K562 (cell line): Measurements from ENCODE around the gene RASSF7. TPM values are rescaled to one million over a fixed set of nuclear protein-coding genes. Genes with fewer than 3 reads are reported as not detected.
A peak's percentile ranks its signal among the peaks of the same experiment; 100 is the strongest.

Experiments used
- ATF1 ChIP-seq, 2 experiments: fragments of 450-650 bp in 1 of 2; IDR thresholded peaks; 2 replicates each; pipeline ENCODE4 v1.6.1; 2016; ENCODE audit warnings: missing compliant biosample characterization in 1 of 2, missing genetic modification characterization in 1 of 2
- ATF7 ChIP-seq: fragments of 450-650 bp; IDR thresholded peaks from 2 replicates; pipeline ENCODE4 v1.7.1; 2014; ENCODE audit warnings: mild to moderate bottlenecking, moderate library complexity
- CHD4 ChIP-seq: fragments of 200-600 bp; sonication (generic); IDR thresholded peaks from 3 replicates; pipeline ENCODE4 v1.6.1; 2012; ENCODE audit warnings: low read depth, mild to moderate bottlenecking, mixed read lengths, low read length, inconsistent platforms; ENCODE audit not compliant: insufficient read depth, insufficient replicate concordance, poor library complexity, severe bottlenecking
- CREM ChIP-seq: IDR thresholded peaks from 2 replicates; pipeline ENCODE4 v1.6.1; 2014; ENCODE audit warnings: antibody characterized with exemption, low read depth
- DPF2 ChIP-seq: fragments of 450-650 bp; IDR thresholded peaks from 2 replicates; pipeline ENCODE4 v1.6.1; 2016
- FIP1L1 ChIP-seq: fragments of 200-400 bp; formaldehyde crosslinking; IDR thresholded peaks from 2 replicates; pipeline ENCODE4 v1.6.1; 2018; ENCODE audit warnings: mild to moderate bottlenecking, low read depth, low read length; ENCODE audit not compliant: poor library complexity, severe bottlenecking
- FOSL1 ChIP-seq: fragments of 200-800 bp; sonication (Bioruptor generic); conservative IDR thresholded peaks from 2 replicates; pipeline ENCODE4 v1.6.1; 2016; ENCODE audit warnings: missing genetic modification characterization, missing compliant biosample characterization
- NELFE ChIP-seq: IDR thresholded peaks from 2 replicates; pipeline ENCODE4 v1.6.1; 2011; ENCODE audit warnings: mild to moderate bottlenecking; ENCODE audit not compliant: insufficient read depth, insufficient read length
- POLR2AphosphoS2 ChIP-seq: IDR thresholded peaks from 2 replicates; pipeline ENCODE4 v1.6.1; 2012; ENCODE audit warnings: low read length, improper control_type of control experiment
- SMARCA4 ChIP-seq: fragments of 450-650 bp; IDR thresholded peaks from 2 replicates; pipeline ENCODE4 v1.6.1; 2016
- ZNF143 ChIP-seq: sonication (generic); formaldehyde crosslinking; IDR thresholded peaks from 2 replicates; pipeline ENCODE4 v1.9.0; 2022; ENCODE audit warnings: mild to moderate bottlenecking, missing genetic modification reagents
- ZNF583 ChIP-seq: fragments of 250-450 bp; sonication (Bioruptor Pico); IDR thresholded peaks from 2 replicates; pipeline ENCODE4 v1.4.0; 2020
- polyA plus RNA-seq, 8 experiments: library from polyadenylated mRNA; depleted of rRNA in 4 of 8; stranded (reverse) in 5 of 8; unstranded in 3 of 8; fragments of >200 nt; fragmentation: Nextera tagmentation in 2 of 8; fragmentation: Illumina TruSeq in 1 of 8; extraction: Ambion mirVana in 2 of 8; extraction: Trizol in 1 of 8; gene quantifications; 2 replicates each; pipeline versions ENCODE4 v1.2.1 to v1.2.3, GENCODE V29; 2011 to 2014; ENCODE audit warnings: inconsistent platforms in 1 of 8, missing spikeins in 1 of 8
- total RNA-seq, 7 experiments: library from RNA; depleted of rRNA in 6 of 7; stranded (reverse); fragments of >200 nt in 6 of 7; fragmentation: Illumina TruSeq in 2 of 7; extraction: Trizol in 2 of 7; gene quantifications; 2 replicates each; pipeline versions ENCODE4 v1.2.1 to v1.2.3, GENCODE V29; 2011 to 2021; ENCODE audit warnings: low replicate concordance in 1 of 7
- TF ChIP-seq, protein P1 (sequence below): sonication (generic); formaldehyde crosslinking; IDR thresholded peaks from 2 replicates; pipeline ENCODE4 v1.8.0; 2022; ENCODE audit warnings: mild to moderate bottlenecking, missing genetic modification reagents
- TF ChIP-seq, protein P2 (sequence below): sonication (generic); formaldehyde crosslinking; IDR thresholded peaks from 2 replicates; pipeline ENCODE4 v1.8.1; 2023; ENCODE audit warnings: mild to moderate bottlenecking, missing genetic modification reagents
- TF ChIP-seq, protein P3 (sequence below), 2 experiments: fragments of 450-650 bp in 1 of 2; sonication (generic) in 1 of 2; formaldehyde crosslinking in 1 of 2; IDR thresholded peaks in 1 of 2; conservative IDR thresholded peaks in 1 of 2; 2 replicates each; pipeline versions ENCODE4 v1.6.1 to v1.8.1; 2016 to 2023; ENCODE audit warnings: mild to moderate bottlenecking in 2 of 2, moderate library complexity in 2 of 2, inconsistent platforms in 1 of 2, missing genetic modification reagents in 1 of 2
- TF ChIP-seq, protein P4 (sequence below): fragments of 200-800 bp; sonication (Bioruptor generic); IDR thresholded peaks from 2 replicates; pipeline ENCODE4 v1.6.1; 2017; ENCODE audit warnings: missing genetic modification characterization, missing compliant biosample characterization
- TF ChIP-seq, protein P5 (sequence below): fragments of 250-450 bp; sonication (Bioruptor Pico); IDR thresholded peaks from 2 replicates; pipeline ENCODE4 v1.5.0; 2020; ENCODE audit warnings: mild to moderate bottlenecking, borderline replicate concordance

Gene RASSF7
- total and polyA plus RNA-seq, 9 of the 15 experiments (the other 6 are each of a cell fraction or from before 2014, with no cell fraction given) = 0.41 to 45.2 (median 18.6) TPM

DNA sequence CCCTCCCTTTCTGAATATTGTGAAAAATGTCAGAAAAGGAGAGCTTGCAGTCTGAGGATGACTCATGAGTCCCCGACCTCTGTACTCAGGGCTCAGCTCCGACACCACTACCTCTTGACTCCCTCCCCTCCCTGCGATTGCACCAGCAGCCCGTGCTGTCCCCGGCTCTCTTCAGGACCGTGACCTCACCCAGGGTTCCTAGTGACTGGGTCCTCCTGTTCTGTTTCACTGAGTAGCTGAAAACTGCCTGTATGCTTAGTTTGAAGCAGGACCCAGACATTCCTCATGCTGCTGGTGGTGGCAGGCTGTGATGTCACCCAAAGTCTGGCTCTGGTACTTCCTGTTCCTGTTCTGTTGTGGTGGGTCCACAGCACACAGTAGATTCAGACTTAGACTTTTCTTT lies 27.2 kb downstream of the RASSF7 start (continued):
- TF ChIP-seq, protein P1, sequence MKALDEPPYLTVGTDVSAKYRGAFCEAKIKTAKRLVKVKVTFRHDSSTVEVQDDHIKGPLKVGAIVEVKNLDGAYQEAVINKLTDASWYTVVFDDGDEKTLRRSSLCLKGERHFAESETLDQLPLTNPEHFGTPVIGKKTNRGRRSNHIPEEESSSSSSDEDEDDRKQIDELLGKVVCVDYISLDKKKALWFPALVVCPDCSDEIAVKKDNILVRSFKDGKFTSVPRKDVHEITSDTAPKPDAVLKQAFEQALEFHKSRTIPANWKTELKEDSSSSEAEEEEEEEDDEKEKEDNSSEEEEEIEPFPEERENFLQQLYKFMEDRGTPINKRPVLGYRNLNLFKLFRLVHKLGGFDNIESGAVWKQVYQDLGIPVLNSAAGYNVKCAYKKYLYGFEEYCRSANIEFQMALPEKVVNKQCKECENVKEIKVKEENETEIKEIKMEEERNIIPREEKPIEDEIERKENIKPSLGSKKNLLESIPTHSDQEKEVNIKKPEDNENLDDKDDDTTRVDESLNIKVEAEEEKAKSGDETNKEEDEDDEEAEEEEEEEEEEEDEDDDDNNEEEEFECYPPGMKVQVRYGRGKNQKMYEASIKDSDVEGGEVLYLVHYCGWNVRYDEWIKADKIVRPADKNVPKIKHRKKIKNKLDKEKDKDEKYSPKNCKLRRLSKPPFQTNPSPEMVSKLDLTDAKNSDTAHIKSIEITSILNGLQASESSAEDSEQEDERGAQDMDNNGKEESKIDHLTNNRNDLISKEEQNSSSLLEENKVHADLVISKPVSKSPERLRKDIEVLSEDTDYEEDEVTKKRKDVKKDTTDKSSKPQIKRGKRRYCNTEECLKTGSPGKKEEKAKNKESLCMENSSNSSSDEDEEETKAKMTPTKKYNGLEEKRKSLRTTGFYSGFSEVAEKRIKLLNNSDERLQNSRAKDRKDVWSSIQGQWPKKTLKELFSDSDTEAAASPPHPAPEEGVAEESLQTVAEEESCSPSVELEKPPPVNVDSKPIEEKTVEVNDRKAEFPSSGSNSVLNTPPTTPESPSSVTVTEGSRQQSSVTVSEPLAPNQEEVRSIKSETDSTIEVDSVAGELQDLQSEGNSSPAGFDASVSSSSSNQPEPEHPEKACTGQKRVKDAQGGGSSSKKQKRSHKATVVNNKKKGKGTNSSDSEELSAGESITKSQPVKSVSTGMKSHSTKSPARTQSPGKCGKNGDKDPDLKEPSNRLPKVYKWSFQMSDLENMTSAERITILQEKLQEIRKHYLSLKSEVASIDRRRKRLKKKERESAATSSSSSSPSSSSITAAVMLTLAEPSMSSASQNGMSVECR = peak; percentile 65; the same call in 1 of the 2 replicates
- peak; percentile 86 for TF ChIP-seq FOSL1 (tag)
- TF ChIP-seq, protein P2, sequence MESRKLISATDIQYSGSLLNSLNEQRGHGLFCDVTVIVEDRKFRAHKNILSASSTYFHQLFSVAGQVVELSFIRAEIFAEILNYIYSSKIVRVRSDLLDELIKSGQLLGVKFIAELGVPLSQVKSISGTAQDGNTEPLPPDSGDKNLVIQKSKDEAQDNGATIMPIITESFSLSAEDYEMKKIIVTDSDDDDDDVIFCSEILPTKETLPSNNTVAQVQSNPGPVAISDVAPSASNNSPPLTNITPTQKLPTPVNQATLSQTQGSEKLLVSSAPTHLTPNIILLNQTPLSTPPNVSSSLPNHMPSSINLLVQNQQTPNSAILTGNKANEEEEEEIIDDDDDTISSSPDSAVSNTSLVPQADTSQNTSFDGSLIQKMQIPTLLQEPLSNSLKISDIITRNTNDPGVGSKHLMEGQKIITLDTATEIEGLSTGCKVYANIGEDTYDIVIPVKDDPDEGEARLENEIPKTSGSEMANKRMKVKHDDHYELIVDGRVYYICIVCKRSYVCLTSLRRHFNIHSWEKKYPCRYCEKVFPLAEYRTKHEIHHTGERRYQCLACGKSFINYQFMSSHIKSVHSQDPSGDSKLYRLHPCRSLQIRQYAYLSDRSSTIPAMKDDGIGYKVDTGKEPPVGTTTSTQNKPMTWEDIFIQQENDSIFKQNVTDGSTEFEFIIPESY (CRISPR knock-in tag) = 0 out of 2 replicates have a peak, but pooled peaks have one; percentile 63
- peak; percentile 53; the same call in 1 of the 2 replicates for TF ChIP-seq SMARCA4
- peak; percentile 61; the same call in 1 of the 2 replicates for TF ChIP-seq DPF2
- no peak for TF ChIP-seq POLR2AphosphoS2
- TF ChIP-seq CREM = no peak
- TF ChIP-seq, protein P3, sequence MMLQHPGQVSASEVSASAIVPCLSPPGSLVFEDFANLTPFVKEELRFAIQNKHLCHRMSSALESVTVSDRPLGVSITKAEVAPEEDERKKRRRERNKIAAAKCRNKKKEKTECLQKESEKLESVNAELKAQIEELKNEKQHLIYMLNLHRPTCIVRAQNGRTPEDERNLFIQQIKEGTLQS (IDR thresholded peaks at IDR 0.05) = peak; percentile 95
- TF ChIP-seq, protein P3 (CRISPR knock-in tag; conservative IDR thresholded peaks at IDR 0.05) = no peak
- TF ChIP-seq ZNF583 (CRISPR knock-in tag) = no peak
- TF ChIP-seq ZNF143 = no peak
- TF ChIP-seq ATF1 (CRISPR knock-in tag; IDR thresholded peaks at IDR 0.05) = no peak
- 0 out of 2 replicates have a peak, but pooled peaks have one; percentile 16 for TF ChIP-seq ATF1 (tag; IDR thresholded peaks at IDR 0.05)
- TF ChIP-seq, protein P4, sequence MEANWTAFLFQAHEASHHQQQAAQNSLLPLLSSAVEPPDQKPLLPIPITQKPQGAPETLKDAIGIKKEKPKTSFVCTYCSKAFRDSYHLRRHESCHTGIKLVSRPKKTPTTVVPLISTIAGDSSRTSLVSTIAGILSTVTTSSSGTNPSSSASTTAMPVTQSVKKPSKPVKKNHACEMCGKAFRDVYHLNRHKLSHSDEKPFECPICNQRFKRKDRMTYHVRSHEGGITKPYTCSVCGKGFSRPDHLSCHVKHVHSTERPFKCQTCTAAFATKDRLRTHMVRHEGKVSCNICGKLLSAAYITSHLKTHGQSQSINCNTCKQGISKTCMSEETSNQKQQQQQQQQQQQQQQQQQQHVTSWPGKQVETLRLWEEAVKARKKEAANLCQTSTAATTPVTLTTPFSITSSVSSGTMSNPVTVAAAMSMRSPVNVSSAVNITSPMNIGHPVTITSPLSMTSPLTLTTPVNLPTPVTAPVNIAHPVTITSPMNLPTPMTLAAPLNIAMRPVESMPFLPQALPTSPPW (CRISPR knock-in tag) = peak; percentile 61
- TF ChIP-seq, protein P5, sequence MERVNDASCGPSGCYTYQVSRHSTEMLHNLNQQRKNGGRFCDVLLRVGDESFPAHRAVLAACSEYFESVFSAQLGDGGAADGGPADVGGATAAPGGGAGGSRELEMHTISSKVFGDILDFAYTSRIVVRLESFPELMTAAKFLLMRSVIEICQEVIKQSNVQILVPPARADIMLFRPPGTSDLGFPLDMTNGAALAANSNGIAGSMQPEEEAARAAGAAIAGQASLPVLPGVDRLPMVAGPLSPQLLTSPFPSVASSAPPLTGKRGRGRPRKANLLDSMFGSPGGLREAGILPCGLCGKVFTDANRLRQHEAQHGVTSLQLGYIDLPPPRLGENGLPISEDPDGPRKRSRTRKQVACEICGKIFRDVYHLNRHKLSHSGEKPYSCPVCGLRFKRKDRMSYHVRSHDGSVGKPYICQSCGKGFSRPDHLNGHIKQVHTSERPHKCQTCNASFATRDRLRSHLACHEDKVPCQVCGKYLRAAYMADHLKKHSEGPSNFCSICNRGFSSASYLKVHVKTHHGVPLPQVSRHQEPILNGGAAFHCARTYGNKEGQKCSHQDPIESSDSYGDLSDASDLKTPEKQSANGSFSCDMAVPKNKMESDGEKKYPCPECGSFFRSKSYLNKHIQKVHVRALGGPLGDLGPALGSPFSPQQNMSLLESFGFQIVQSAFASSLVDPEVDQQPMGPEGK (CRISPR knock-in tag) = no peak
- TF ChIP-seq CHD4 = no peak
- no peak for TF ChIP-seq FIP1L1
- TF ChIP-seq ATF7 = peak; percentile 72
- no peak for TF ChIP-seq NELFE
